H9 (cell line): ENCODE data around the gene SLC1A1. TPM values are rescaled to one million over a fixed set of nuclear protein-coding genes. Genes with fewer than 3 reads are reported as not detected.

ENCODE experiments used
- DNase-seq: peaks from one replicate; pipeline ENCODE4 v3.0.0-alpha.2; 2017
- H2AFZ ChIP-seq: one replicate; pipeline ENCODE4 v1.6.1; 2013; ENCODE audit warnings: mild to moderate bottlenecking, low read length, control low read depth, moderate library complexity
- H2AK5ac ChIP-seq: 2 replicates; pipeline ENCODE4 v1.6.1; 2013; ENCODE audit warnings: low read length, control low read depth, mixed read lengths; ENCODE audit not compliant: insufficient read length
- H2BK120ac ChIP-seq: one replicate; pipeline ENCODE4 v1.6.1; 2013; ENCODE audit warnings: low read depth, mild to moderate bottlenecking, low read length, control low read depth, inconsistent platforms; ENCODE audit not compliant: poor library complexity, severe bottlenecking
- H2BK12ac ChIP-seq: 2 replicates; pipeline ENCODE4 v1.6.1; 2013; ENCODE audit warnings: low read length, control low read depth, mixed read lengths, low read depth; ENCODE audit not compliant: insufficient read length
- H2BK15ac ChIP-seq: 2 replicates; pipeline ENCODE4 v1.6.1; 2013; ENCODE audit warnings: low read depth, low read length, control low read depth
- H2BK20ac ChIP-seq: one replicate; pipeline ENCODE4 v1.6.1; 2013; ENCODE audit warnings: low read depth, mild to moderate bottlenecking, low read length, control low read depth, inconsistent platforms; ENCODE audit not compliant: poor library complexity, severe bottlenecking
- H2BK5ac ChIP-seq: 2 replicates; pipeline ENCODE4 v1.6.1; 2013; ENCODE audit warnings: low read length, control low read depth, mixed read lengths; ENCODE audit not compliant: insufficient read length
- H3K14ac ChIP-seq: 2 replicates; pipeline ENCODE4 v1.6.1; 2013; ENCODE audit warnings: low read length, control low read depth; ENCODE audit not compliant: insufficient read depth
- H3K18ac ChIP-seq: 2 replicates; pipeline ENCODE4 v1.6.1; 2013; ENCODE audit warnings: low read depth, mild to moderate bottlenecking, mixed read lengths, low read length, control low read depth; ENCODE audit not compliant: insufficient read length
- H3K23ac ChIP-seq: 2 replicates; pipeline ENCODE4 v1.6.1; 2013; ENCODE audit warnings: low read length, control low read depth, mixed read lengths, low read depth; ENCODE audit not compliant: insufficient read length
- H3K23me2 ChIP-seq: 2 replicates; pipeline ENCODE4 v1.6.1; 2013; ENCODE audit warnings: low read depth, mild to moderate bottlenecking, mixed read lengths, low read length, control low read depth; ENCODE audit not compliant: insufficient read length, poor library complexity, severe bottlenecking
- H3K27ac ChIP-seq: 2 replicates; pipeline ENCODE4 v1.5.1; 2013; ENCODE audit warnings: low read length, control low read depth, mixed read lengths, low read depth; ENCODE audit not compliant: insufficient read length
- H3K27me3 ChIP-seq: 2 replicates; pipeline ENCODE4 v1.6.1; 2013; ENCODE audit warnings: low read length, control low read depth, inconsistent platforms; ENCODE audit not compliant: insufficient read depth
- H3K4ac ChIP-seq: 2 replicates; pipeline ENCODE4 v1.6.1; 2013; ENCODE audit warnings: low read depth, mild to moderate bottlenecking, control low read depth, inconsistent platforms, low read length, moderate library complexity
- H3K4me1 ChIP-seq: 2 replicates; pipeline ENCODE4 v1.6.1; 2013; ENCODE audit warnings: low read length, control low read depth, inconsistent platforms; ENCODE audit not compliant: insufficient read depth
- H3K4me2 ChIP-seq: 2 replicates; pipeline ENCODE4 v1.6.1; 2013; ENCODE audit warnings: low read length, control low read depth, mixed read lengths; ENCODE audit not compliant: insufficient read length, insufficient read depth
- H3K56ac ChIP-seq: 2 replicates; pipeline ENCODE4 v1.6.1; 2013; ENCODE audit warnings: low read depth, mild to moderate bottlenecking, mixed read lengths, low read length, control low read depth; ENCODE audit not compliant: insufficient read length
- H3K79me1 ChIP-seq: 2 replicates; pipeline ENCODE4 v1.6.1; 2013; ENCODE audit warnings: low read depth, mild to moderate bottlenecking, moderate library complexity, low read length, control low read depth, inconsistent platforms; ENCODE audit not compliant: insufficient read depth, poor library complexity, severe bottlenecking
- H3K79me2 ChIP-seq: 2 replicates; pipeline ENCODE4 v1.6.1; 2013; ENCODE audit warnings: low read length, control low read depth, inconsistent platforms; ENCODE audit not compliant: insufficient read depth
- H3K9ac ChIP-seq: 2 replicates; pipeline ENCODE4 v1.6.1; 2013; ENCODE audit warnings: low read length, control low read depth, mixed read lengths; ENCODE audit not compliant: insufficient read length; ENCODE audit errors: extremely low read depth
- H3K9me3 ChIP-seq: one replicate; pipeline ENCODE4 v1.6.1; 2013; ENCODE audit warnings: low read depth, low read length, inconsistent platforms; ENCODE audit not compliant: control insufficient read depth
- H3T11ph ChIP-seq: one replicate; pipeline ENCODE4 v1.6.1; 2013; ENCODE audit warnings: mild to moderate bottlenecking, low read length, control low read depth, inconsistent platforms
- H4K20me1 ChIP-seq: one replicate; pipeline ENCODE4 v1.6.1; 2013; ENCODE audit not compliant: control insufficient read depth, insufficient read length, insufficient read depth
- H4K5ac ChIP-seq: 2 replicates; pipeline ENCODE4 v1.6.1; 2013; ENCODE audit warnings: low read depth, mild to moderate bottlenecking, mixed read lengths, low read length, control low read depth; ENCODE audit not compliant: insufficient read length
- H4K8ac ChIP-seq: replicated peaks from 2 replicates; pipeline ENCODE4 v1.6.1; 2013; ENCODE audit warnings: low read length, control low read depth, mixed read lengths, low read depth; ENCODE audit not compliant: insufficient read length
- H4K91ac ChIP-seq: 2 replicates; pipeline ENCODE4 v1.6.1; 2013; ENCODE audit warnings: low read depth, mild to moderate bottlenecking, moderate library complexity, mixed read lengths, low read length, control low read depth; ENCODE audit not compliant: insufficient read length
- H3K27ac Mint-ChIP-seq, 3 experiments: 2 replicates in 2 of 3; 3 replicates in 1 of 3; pipeline ENCODE4 v1.8.0; 2020 to 2021; ENCODE audit warnings: mixed read lengths in 3 of 3, mild to moderate bottlenecking in 1 of 3, moderate library complexity in 1 of 3
- H3K27me3 Mint-ChIP-seq: 2 replicates; pipeline ENCODE4 v1.8.0; 2021; ENCODE audit warnings: low read depth, mild to moderate bottlenecking, moderate library complexity, mixed read lengths
- H3K36me3 Mint-ChIP-seq, 3 experiments: 2 replicates in 2 of 3; 3 replicates in 1 of 3; pipeline ENCODE4 v1.8.0; 2020 to 2021; ENCODE audit warnings: low read depth in 3 of 3, mixed read lengths in 3 of 3; ENCODE audit not compliant: insufficient read depth in 1 of 3
- H3K4me1 Mint-ChIP-seq, 2 experiments: 2 replicates each; pipeline ENCODE4 v1.8.0; 2020; ENCODE audit warnings: mixed read lengths in 2 of 2
- H3K4me3 Mint-ChIP-seq, 2 experiments: 2 replicates in 1 of 2; 3 replicates in 1 of 2; pipeline ENCODE4 v1.8.0; 2020 to 2021; ENCODE audit warnings: mild to moderate bottlenecking in 2 of 2, mixed read lengths in 2 of 2, moderate library complexity in 1 of 2
- H3K9me3 Mint-ChIP-seq, 2 experiments: 2 replicates in 1 of 2; 3 replicates in 1 of 2; pipeline ENCODE4 v1.8.0; 2020; ENCODE audit warnings: mild to moderate bottlenecking in 2 of 2, mixed read lengths in 2 of 2, moderate library complexity in 1 of 2
- WGBS: extraction: QIAGEN DNeasy Blood & Tissue Kit; methylation state at CpG from one replicate; pipeline ENCODE4 v1.1.7; 2013; ENCODE audit warnings: missing lambda C conversion rate, low lambda C conversion rate, mixed read lengths; ENCODE audit not compliant: insufficient read length; ENCODE audit errors: extremely low coverage; 5-methylcytosine and 5-hydroxymethylcytosine counted together
- total RNA-seq: library from RNA; stranded (reverse); gene quantifications from 2 replicates; pipeline ENCODE4 v1.2.1, GENCODE V29; 2021
- TF ChIP-seq, protein P1 (sequence below): fragments of 200-600 bp; sonication (generic); conservative IDR thresholded peaks from 3 replicates; pipeline ENCODE4 v1.8.0; 2021; ENCODE audit warnings: antibody characterized with exemption, mild to moderate bottlenecking

SLC1A1 gene
- total RNA-seq, 1 experiment from 2014 or later: 4.7 TPM

DNA sequence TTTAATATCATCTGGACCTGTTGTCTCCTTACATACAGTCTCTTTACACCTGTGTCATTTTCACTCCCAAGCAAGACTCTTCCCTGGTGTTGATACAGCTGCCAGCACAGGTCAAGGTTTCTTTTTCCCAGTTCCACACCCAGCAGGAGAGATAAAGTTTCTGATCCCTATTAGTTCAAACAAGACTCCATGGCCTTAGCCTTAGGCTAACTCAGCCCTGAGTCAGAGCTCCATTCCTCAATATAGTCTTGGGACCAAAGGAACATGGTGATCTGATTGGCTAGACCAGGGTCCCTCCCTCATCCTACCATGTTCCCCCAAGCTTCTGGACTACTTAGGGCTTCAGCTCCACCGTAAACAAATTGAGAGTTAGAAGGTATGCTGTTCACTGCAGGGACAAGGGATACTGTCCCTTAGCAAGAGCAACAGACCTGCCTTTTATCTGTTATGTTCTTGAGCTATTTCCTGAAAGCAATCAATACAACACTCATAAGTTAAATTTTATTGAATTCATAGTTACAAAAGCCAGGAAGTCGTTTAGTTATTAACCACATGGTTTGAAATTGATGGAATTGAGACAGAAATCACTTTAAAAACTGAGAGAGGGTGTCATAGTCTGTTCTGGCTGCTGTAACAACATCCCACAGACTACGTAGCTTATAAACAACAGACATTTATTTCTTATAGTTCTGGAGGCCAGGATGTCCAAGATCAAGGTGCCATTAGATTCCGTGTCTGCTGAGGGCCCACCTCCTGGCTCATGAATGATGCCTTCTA lies 20.5 kb downstream of the SLC1A1 start:
- H3K79me2 ChIP-seq: no peaks in the 10 kb centered on the region
- no peak overlapping the region for H3K23ac ChIP-seq
- no peak overlapping the region for H2BK15ac ChIP-seq
- TF ChIP-seq, protein P1, sequence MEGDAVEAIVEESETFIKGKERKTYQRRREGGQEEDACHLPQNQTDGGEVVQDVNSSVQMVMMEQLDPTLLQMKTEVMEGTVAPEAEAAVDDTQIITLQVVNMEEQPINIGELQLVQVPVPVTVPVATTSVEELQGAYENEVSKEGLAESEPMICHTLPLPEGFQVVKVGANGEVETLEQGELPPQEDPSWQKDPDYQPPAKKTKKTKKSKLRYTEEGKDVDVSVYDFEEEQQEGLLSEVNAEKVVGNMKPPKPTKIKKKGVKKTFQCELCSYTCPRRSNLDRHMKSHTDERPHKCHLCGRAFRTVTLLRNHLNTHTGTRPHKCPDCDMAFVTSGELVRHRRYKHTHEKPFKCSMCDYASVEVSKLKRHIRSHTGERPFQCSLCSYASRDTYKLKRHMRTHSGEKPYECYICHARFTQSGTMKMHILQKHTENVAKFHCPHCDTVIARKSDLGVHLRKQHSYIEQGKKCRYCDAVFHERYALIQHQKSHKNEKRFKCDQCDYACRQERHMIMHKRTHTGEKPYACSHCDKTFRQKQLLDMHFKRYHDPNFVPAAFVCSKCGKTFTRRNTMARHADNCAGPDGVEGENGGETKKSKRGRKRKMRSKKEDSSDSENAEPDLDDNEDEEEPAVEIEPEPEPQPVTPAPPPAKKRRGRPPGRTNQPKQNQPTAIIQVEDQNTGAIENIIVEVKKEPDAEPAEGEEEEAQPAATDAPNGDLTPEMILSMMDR: no peak
- peaks cover 35 to 38% of the 10 kb centered on the region in 2 experiments for H3K4me1 Mint-ChIP-seq
- no peak overlapping the region for H3K4ac ChIP-seq
- no peak overlapping the region for H4K8ac ChIP-seq
- no peak for DNase-seq
- H3T11ph ChIP-seq: no peak overlapping the region
- no peak overlapping the region for H4K91ac ChIP-seq
- peaks cover 0 to 4% of the 10 kb centered on the region in 2 experiments; a peak in 2 of 5 replicates for H3K9me3 Mint-ChIP-seq
- WGBS: no CpG with 5 or more reads among the region's 4 CpGs
- no peak overlapping the region; a peak in 1 of 7 replicates for H3K27ac Mint-ChIP-seq
- no peak overlapping the region for H4K5ac ChIP-seq
- no peak overlapping the region for H3K9ac ChIP-seq
- no peaks in the 10 kb centered on the region for H3K27me3 ChIP-seq
- no peak overlapping the region for H2BK120ac ChIP-seq
- H3K18ac ChIP-seq: no peak overlapping the region
- peaks cover 6% of the 10 kb centered on the region for H3K27me3 Mint-ChIP-seq
- no peak overlapping the region for H3K4me2 ChIP-seq
- H3K79me1 ChIP-seq: no peaks in the 10 kb centered on the region
- no peak overlapping the region for H2BK20ac ChIP-seq
- H2BK12ac ChIP-seq: no peak overlapping the region
- no peak overlapping the region for H2BK5ac ChIP-seq
- H3K23me2 ChIP-seq: no peaks in the 10 kb centered on the region
- H3K56ac ChIP-seq: no peak overlapping the region
- H2AFZ ChIP-seq: no peak overlapping the region
- H4K20me1 ChIP-seq: no peaks in the 10 kb centered on the region
- H3K27ac ChIP-seq: no peak overlapping the region
- peaks cover 0 to 3% (median 0%) of the 10 kb centered on the region in 3 experiments; a peak in 1 of 7 replicates for H3K36me3 Mint-ChIP-seq
- H3K9me3 ChIP-seq: no peaks in the 10 kb centered on the region
- H2AK5ac ChIP-seq: no peak overlapping the region
- no peak overlapping the region for H3K4me3 Mint-ChIP-seq
- no peak overlapping the region; the same call in 1 of the 2 replicates for H3K14ac ChIP-seq
- H3K4me1 ChIP-seq: peaks cover 12% of the 10 kb centered on the region
